ENCODE results near the gene MCU. TPM values are rescaled to one million over a fixed set of nuclear protein-coding genes. Genes with fewer than 3 reads are reported as not detected.

Gene MCU
- total and polyA plus RNA-seq, 10 of the 15 experiments (the other 5 are each of a cell fraction or from before 2014, with no cell fraction given) = 5.1 to 49.1 (median 17.9) TPM

- no peaks in the 10 kb centered on the region; the same call in 2 of the 3 replicates for H3K9me3 ChIP-seq (replicated peaks; ENCODE audit: control insufficient read depth, insufficient read depth, low read length)
- H3K79me2 ChIP-seq (ENCODE audit: control insufficient read depth, insufficient read depth, low read length) = no peaks in the 10 kb centered on the region
- no peak for DNase-seq (ENCODE audit: low read depth, low spot score)
- POLR2A ChIA-PET = interaction anchor here (0.5 kb wide), 1 partner anchor 168 kb away, joined by 3 read pairs; no protein-coding TSS in a partner anchor
- CTCF ChIA-PET = no interaction called here
- in situ Hi-C loops (cut with MboI) (no loop called here), intact Hi-C loops (cut with micrococcal nuclease; ENCODE audit: unreplicated experiment) (no loop called here)
- RAD21 ChIA-PET (ENCODE audit: unreplicated experiment) = no interaction called here
- ATAC-seq = no peak
- H3K4me1 ChIP-seq (ENCODE audit: control insufficient read depth, insufficient read depth, low read length) = no peaks in the 10 kb centered on the region
- no peak overlapping the region for H3K27ac ChIP-seq (ENCODE audit: control insufficient read depth, insufficient read depth)
- no peaks in the 10 kb centered on the region for H3K27me3 ChIP-seq (replicated peaks in 1 of 2; ENCODE audit: control insufficient read depth in 2 of 2, insufficient read depth in 2 of 2, low read length in 1 of 2)
- no TSS peak for BruUV-seq (replicated peaks)
- no peak for TF ChIP-seq BHLHE40 (IDR thresholded peaks at IDR 0.05; ENCODE audit: borderline replicate concordance in 1 of 2, low read depth in 2 of 2, low read length in 1 of 2)
- no peak for TF ChIP-seq ZBTB33 (IDR thresholded peaks at IDR 0.05)
- H3K36me3 ChIP-seq (ENCODE audit: control insufficient read depth in 2 of 2, insufficient read depth in 2 of 2, low read length in 1 of 2) = no peaks in the 10 kb centered on the region
- no peak for FAIRE-seq
- SMC1A ChIA-PET (ENCODE audit: uncharacterized antibody, unreplicated experiment) = interaction anchor here (1.1 kb wide), 1 partner anchor 17 kb away, joined by 4 read pairs; no protein-coding TSS in a partner anchor
- H3K9ac ChIP-seq (ENCODE audit: control insufficient read depth, insufficient read depth, low read length) = no peak overlapping the region
- no peak overlapping the region for H3K4me3 ChIP-seq
- H2AFZ ChIP-seq (ENCODE audit: control insufficient read depth, low read depth, low read length) = no peak overlapping the region
- 100% methylated on average over 2 of the region's 2 CpGs for WGBS (ENCODE audit: insufficient coverage, insufficient replicate concordance, low lambda C conversion rate, missing lambda C conversion rate)
- no peaks in the 10 kb centered on the region for H4K20me1 ChIP-seq (ENCODE audit: control insufficient read depth, insufficient read depth)
- no peak overlapping the region for H3K4me2 ChIP-seq (ENCODE audit: control insufficient read depth, insufficient read depth)
Measured at GRCh38 chr10:72852508-72852907, 160.6 kb downstream of the MCU start.

GRCh38 chr10:72855129-72855528, 163.2 kb downstream of the MCU start:
- Histone ChIP-seq H3K9me3 (replicated peaks; ENCODE audit: control insufficient read depth, insufficient read depth, low read length) (no peaks in the 10 kb centered on the region; the same call in 2 of the 3 replicates), H3K27me3 (replicated peaks in 1 of 2; ENCODE audit: control insufficient read depth in 2 of 2, insufficient read depth in 2 of 2, low read length in 1 of 2) (no peaks in the 10 kb centered on the region), H3K4me1 (ENCODE audit: control insufficient read depth, insufficient read depth, low read length) (no peaks in the 10 kb centered on the region), H3K79me2 (ENCODE audit: control insufficient read depth, insufficient read depth, low read length) (no peaks in the 10 kb centered on the region), H2AFZ (ENCODE audit: control insufficient read depth, low read depth, low read length) (no peak overlapping the region), H3K36me3 (ENCODE audit: control insufficient read depth in 2 of 2, insufficient read depth in 2 of 2, low read length in 1 of 2) (no peaks in the 10 kb centered on the region), H3K27ac (ENCODE audit: control insufficient read depth, insufficient read depth) (no peak overlapping the region), H3K9ac (ENCODE audit: control insufficient read depth, insufficient read depth, low read length) (no peak overlapping the region), H4K20me1 (ENCODE audit: control insufficient read depth, insufficient read depth) (no peaks in the 10 kb centered on the region), H3K4me2 (ENCODE audit: control insufficient read depth, insufficient read depth) (no peak overlapping the region), H3K4me3 (no peak overlapping the region)
- RAD21 ChIA-PET (ENCODE audit: unreplicated experiment) = no interaction called here
- FAIRE-seq (no peak), DNase-seq (ENCODE audit: low read depth, low spot score) (no peak), ATAC-seq (no peak)
- CTCF ChIA-PET = interaction anchor here (0.7 to 1.6 kb wide), 2 partner anchors 12 to 410 kb away, joined by 3 to 4 read pairs; no protein-coding TSS in a partner anchor
- SMC1A ChIA-PET (ENCODE audit: uncharacterized antibody, unreplicated experiment) = no interaction called here
- POLR2A ChIA-PET = interaction anchor here (0.6 kb wide), 1 partner anchor 392 kb away, joined by 3 read pairs; no protein-coding TSS in a partner anchor
- no TSS peak for BruUV-seq (replicated peaks)
- in situ Hi-C loops (cut with MboI) (no loop called here), intact Hi-C loops (cut with micrococcal nuclease; ENCODE audit: unreplicated experiment) (no loop called here)
- TF ChIP-seq REST (IDR thresholded peaks at IDR 0.05; ENCODE audit: low read depth, low read length) (no peak), MAX (IDR thresholded peaks at IDR 0.05; ENCODE audit: low read depth, low read length) (no peak), GABPA (IDR thresholded peaks at IDR 0.05; ENCODE audit: low read depth) (no peak), PML (IDR thresholded peaks at IDR 0.05; ENCODE audit: low read length) (no peak), SP1 (IDR thresholded peaks at IDR 0.05; ENCODE audit: low read depth, low read length) (no peak), NR2F1 (conservative IDR thresholded peaks at IDR 0.05) (no peak), MTA2 (IDR thresholded peaks at IDR 0.05; ENCODE audit: low read depth) (no peak), EED (IDR thresholded peaks at IDR 0.05; ENCODE audit: low read depth) (no peak)

Data from GM12878 (cell line).